Limb (tissue), 2 donors: ENCODE results near the gene MALL.
A peak's percentile ranks its signal among the peaks of the same experiment; 100 is the strongest.
"Not testable (repeated sequence)": the region's sequence is repeated elsewhere in the genome, so short reads cannot be mapped to it uniquely, and the experiment has no call there.

Experiments
- DNase-seq, 2 donors: peaks; one replicate each; pipeline ENCODE4 v3.0.0-alpha.2; 2016; ENCODE audit errors: extremely low spot score in 2 of 2

MALL gene

GRCh38 chr2:110099038-110099425, 16.6 kb downstream of the MALL start:
- no peak for DNase-seq

- DNase-seq: peak in 1 of 2 donors; percentile 17
Measured at GRCh38 chr2:110097506-110098220, 18.0 kb downstream of the MALL start.

- no peak for DNase-seq
Measured at GRCh38 chr2:110095994-110096633, 19.5 kb downstream of the MALL start.

DNA sequence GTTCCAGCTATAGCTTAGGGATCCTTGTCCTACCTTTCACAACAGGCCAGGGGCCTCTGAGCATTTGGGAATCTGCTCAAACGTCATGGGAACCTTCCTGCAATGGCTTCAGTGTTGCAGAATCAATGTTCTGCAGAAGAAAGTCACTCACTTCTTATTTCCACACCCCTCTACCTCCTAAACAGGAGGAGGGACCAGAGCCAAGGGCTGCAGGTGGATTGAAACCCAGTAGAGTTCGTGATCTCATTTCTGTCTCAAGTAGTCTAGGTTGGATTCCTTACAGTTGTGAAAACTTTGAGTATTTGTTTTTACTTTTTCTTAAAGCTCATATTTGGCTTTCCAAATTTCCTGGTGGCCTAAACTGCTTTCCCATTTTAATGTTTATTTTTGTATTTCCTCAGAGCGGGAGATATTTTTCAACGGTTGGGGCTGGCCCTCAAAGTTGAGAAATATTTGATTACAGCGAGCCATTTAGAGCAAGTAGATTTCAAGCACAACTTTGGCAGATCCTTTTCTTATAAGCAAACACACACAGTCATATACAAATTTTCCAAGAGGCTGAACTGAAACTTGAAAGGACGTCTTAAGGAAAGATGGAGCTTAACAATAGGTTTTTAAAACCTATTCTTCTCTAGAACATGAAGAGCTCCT, 20.6 kb downstream of the MALL start:
- not testable (repeated sequence) for DNase-seq

DNA sequence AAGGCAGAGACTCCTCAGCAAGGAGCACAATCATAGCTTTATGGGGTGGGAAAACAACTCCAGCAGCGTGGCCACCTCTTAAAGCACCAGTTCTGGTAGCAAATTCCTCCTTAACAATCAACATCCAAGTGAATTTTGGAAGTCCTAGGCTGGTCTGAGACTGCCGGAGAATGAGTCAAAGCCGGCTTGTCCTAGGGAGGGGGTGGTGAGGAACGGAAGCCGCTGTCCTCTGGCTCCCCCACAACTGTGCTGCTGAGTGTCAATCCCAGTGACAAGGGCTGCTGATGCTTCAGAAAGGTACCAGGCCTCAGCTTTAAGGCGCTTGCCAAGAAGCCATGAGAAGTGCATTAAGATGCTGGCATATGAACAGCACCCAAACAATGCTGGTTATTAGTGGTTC, 21.7 kb downstream of the MALL start:
- DNase-seq: not testable (repeated sequence)

GRCh38 chr2:110090164-110090563, 25.5 kb downstream of the MALL start:
- not testable (repeated sequence) for DNase-seq

DNA sequence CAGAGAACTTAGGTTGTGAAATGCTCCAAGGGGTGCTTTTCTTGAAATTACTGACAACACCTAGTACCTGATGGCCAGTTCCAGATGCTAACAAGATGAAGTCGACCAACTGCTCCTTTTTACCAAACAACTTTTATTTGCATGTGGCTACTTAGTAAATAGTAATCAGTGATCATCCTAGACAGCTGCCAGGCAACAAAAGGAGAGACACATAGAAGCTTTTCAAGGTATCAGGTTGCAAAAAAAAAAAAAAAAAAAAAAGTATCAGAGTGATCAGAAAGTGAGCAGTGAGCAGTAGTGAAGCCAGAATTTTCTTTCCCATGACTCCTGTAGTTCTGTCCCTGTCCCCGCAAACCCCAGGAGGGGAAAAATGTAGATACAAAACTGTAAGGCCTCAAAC, 31.9 kb downstream of the MALL start:
- DNase-seq: not testable (repeated sequence)

DNA sequence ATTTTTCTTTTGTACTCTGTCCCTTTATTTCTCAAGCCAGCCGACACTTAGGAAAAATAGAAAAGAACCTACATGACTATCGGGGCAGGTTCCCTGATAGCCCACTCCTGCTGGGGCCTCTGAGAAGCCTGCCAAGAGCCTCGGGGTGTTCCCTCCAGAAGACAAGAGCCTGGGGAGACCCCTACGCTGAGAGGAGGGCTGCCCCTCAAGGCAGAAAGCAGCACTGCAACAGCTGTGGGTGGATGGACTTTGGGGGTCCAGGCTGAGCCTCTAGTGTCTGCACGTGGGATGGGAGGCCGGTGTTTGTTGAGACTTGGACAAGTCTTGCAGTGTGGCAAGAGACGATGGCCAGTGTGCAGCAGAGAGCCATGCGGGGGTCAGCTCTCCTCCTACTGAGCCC, 32.5 kb downstream of the MALL start:
- DNase-seq: not testable (repeated sequence)

- DNase-seq: not testable (repeated sequence)
Measured at GRCh38 chr2:110078104-110078503, 37.5 kb downstream of the MALL start.

GRCh38 chr2:110075896-110076295, 39.7 kb downstream of the MALL start:
- DNase-seq: not testable (repeated sequence)

GRCh38 chr2:110069869-110070268, 45.8 kb downstream of the MALL start:
- DNase-seq: not testable (repeated sequence)

DNA sequence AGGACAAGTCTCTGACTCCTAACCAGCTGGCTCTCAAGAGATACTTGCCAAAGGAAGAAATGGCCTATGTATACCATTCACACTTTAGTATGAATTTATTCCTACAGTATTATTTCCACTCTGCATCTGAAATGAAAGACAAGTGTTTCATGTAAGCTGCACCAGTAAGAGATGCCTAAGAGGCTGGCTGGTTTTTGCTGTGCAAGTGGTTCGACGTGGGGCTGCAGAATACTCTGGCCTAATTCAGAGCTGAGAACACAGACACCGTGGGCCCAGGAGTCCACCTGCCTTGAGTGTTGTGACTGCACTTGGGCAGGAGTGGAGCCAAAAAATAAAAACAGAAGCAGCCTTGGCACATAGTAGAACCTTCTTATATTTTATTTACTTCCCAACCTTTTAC, 47.5 kb downstream of the MALL start:
- not testable (repeated sequence) for DNase-seq

DNA sequence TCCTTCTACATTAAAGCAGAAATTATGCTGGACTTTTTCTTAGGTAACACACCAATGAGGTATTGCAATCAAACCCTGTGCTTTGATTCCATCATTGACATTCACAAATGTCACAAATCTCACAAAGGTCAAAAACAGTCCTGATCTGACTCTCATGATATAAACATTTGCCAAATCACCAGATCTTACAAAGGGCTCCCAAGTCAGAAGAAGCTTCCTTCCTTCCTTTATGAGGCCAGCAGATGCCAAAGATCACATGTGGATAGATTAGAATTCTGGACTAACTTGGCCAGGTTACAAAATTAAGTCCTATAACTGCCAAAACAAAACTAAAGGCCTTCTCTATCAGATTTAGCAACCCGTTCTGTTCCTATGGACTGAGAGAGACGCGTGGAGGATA, 53.3 kb downstream of the MALL start:
- DNase-seq: not testable (repeated sequence)

DNA sequence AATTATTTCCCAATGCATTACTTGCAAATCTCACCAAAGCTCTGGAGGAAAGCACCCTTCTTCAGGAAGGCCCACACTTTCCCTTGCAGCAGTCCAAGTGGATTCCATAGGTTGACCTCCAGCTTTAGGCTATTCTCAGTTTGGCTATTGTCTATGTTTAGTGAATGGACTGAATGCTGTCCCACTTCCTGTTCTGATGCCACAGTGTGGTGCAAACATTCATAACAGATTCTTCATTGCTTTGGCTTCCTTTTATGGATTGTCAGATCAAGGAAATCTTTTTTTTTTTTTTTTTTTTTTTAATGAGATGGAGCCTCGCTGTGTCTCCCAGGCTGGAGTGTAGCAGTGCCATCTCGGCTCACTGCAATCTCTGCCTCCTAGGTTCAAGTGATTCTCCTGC, 55.1 kb downstream of the MALL start:
- DNase-seq: not testable (repeated sequence)

GRCh38 chr2:110059694-110060358, 55.8 kb downstream of the MALL start:
- DNase-seq: not testable (repeated sequence)

GRCh38 chr2:110059009-110059693, 56.5 kb downstream of the MALL start:
- not testable (repeated sequence) for DNase-seq

GRCh38 chr2:110058034-110058433, 57.6 kb downstream of the MALL start:
- DNase-seq: not testable (repeated sequence)

DNA sequence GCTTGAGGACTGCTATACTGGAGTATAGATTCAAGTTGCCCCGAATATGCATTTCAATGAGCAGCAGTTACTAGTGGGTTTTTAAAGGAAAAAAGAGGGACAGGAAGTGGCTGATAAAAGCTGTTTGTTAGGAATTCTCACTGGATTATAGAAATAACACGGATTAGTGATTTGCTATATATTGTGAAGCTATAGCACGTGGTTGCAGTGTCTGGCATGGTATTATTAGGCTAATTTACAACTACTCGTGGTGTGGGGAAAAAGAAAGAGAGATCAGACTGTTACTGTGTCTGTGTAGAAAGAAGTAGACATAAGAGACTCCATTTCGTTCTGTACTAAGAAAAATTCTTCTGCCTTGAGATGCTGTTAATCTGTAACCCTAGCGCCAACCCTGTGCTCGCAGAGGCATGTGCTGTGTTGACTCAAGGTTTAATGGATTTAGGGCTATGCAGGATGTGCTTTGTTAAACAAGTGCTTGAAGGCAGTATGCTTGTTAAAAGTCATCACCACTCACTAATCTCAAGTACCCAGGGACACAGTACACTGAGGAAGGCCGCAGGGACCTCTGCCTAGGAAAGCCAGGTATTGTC, 59.7 kb downstream of the MALL start:
- DNase-seq: not testable (repeated sequence)

DNA sequence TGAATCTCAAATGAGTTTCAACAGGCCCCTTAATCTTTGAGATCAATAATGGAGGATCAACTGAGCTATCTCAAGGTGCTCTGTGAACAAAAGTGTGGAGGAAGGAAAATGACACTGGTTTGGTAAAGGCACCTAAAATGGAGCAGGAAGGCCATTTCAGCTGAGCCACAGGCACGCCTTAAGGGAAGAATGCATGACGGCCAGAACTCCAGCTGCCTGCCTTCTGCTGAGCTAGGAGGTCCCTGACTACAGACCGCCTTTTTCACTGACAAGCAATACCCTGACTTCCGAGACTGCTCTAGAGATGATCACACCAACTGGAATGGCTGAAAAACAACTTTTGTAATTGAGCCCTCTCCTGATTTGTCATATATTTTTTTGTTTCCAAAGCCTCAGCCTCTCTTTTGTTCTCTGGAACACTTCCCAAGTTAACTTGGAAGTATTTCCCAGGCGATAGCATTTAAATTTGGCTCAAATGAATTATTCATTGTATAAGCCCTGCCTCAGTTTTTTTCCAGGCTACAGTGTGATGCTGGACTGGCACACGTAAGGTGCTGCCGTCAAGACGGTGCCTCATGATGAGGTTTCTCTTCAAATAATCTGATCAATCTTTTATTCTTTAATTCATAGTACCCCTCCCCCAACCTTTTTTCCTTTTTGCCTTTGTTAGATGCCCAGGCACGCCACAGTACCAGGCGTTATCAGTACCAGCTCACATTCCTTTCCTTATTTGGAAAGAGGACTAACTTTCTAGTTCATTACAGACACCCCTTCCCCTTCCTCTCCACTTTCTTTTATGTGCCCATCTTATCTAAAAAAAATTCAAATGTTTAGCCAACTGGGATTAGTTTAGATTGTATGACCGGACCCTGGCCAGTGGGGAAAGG, 60.9 kb downstream of the MALL start:
- peak; percentile 48 to 58 for DNase-seq

GRCh38 chr2:110053688-110054087, 61.9 kb downstream of the MALL start:
- not testable (repeated sequence) for DNase-seq
